Activated B cell treated with CpG ODN at 0.5 μM for 24 hours (primary cell): Measurements from ENCODE around the gene TCERG1L. TPM values are rescaled to one million over a fixed set of nuclear protein-coding genes. Genes with fewer than 3 reads are reported as not detected.

Experiments
- ATAC-seq: fragments of 200-7000 bp; cut with Tn5 transposase; one replicate; pipeline ENCODE4 v1.10.0; 2021; ENCODE audit warnings: low read depth, mild to moderate bottlenecking, moderate library complexity
- CTCF ChIA-PET: fragments of 350-600 bp; sonication (Branson Sonifier 250); formaldehyde crosslinking; loops from one replicate; lab custom pipeline; 2021; ENCODE audit warnings: antibody characterized with exemption; lab: Charles Lee
- POLR2A ChIA-PET: fragments of 350-600 bp; sonication (Branson Sonifier 250); formaldehyde crosslinking; loops from one replicate; lab custom pipeline; 2021; ENCODE audit warnings: antibody characterized with exemption; lab: Charles Lee
- DNase-seq: peaks from one replicate; pipeline ENCODE4 v3.0.0; 2022
- H3K27ac Mint-ChIP-seq: one replicate; pipeline ENCODE4 v1.8.0; 2020; ENCODE audit warnings: mixed read lengths
- H3K27me3 Mint-ChIP-seq: one replicate; pipeline ENCODE4 v1.8.0; 2021; ENCODE audit warnings: mixed read lengths
- H3K36me3 Mint-ChIP-seq: one replicate; pipeline ENCODE4 v1.8.0; 2021; ENCODE audit warnings: low read depth, mixed read lengths
- H3K4me1 Mint-ChIP-seq: one replicate; pipeline ENCODE4 v1.8.0; 2021; ENCODE audit warnings: mixed read lengths
- H3K4me3 Mint-ChIP-seq: one replicate; pipeline ENCODE4 v1.8.0; 2020; ENCODE audit warnings: mild to moderate bottlenecking, mixed read lengths
- H3K9me3 Mint-ChIP-seq: one replicate; pipeline ENCODE4 v1.8.0; 2020; ENCODE audit warnings: mixed read lengths
- CTCF ChIP-seq: fragments of 200-600 bp; IDR thresholded peaks from one replicate; pipeline ENCODE4 v1.8.0; 2022; ENCODE audit warnings: antibody characterized with exemption, mild to moderate bottlenecking
- intact Hi-C: fragments of 100-400 bp; cut with micrococcal nuclease; formaldehyde crosslinking; loops from one replicate; pipeline ENCODE4 v1.15.1; 2024
- total RNA-seq: library from RNA; stranded (reverse); gene quantifications from 2 replicates; pipeline ENCODE4 v1.2.3, GENCODE V29; 2022

The TCERG1L gene
- total RNA-seq, 1 donor from 2014 or later: not detected

- no peak overlapping the region for H3K4me3 Mint-ChIP-seq
- ChIA-PET CTCF (no interaction called here), POLR2A (no interaction called here)
- no peak for DNase-seq
- H3K27me3 Mint-ChIP-seq: no peaks in the 10 kb centered on the region
- TF ChIP-seq CTCF: no peak
- H3K27ac Mint-ChIP-seq: no peak overlapping the region
- no peaks in the 10 kb centered on the region for H3K9me3 Mint-ChIP-seq
- no peaks in the 10 kb centered on the region for H3K4me1 Mint-ChIP-seq
- ATAC-seq: no peak
- intact Hi-C loops: no loop called here
- no peaks in the 10 kb centered on the region for H3K36me3 Mint-ChIP-seq
Measured at GRCh38 chr10:131207584-131208532, 103.7 kb downstream of the TCERG1L start.

- ChIA-PET POLR2A (no interaction called here), CTCF (no interaction called here)
- DNase-seq (no peak), ATAC-seq (no peak)
- Mint-ChIP-seq H3K9me3 (no peaks in the 10 kb centered on the region), H3K4me3 (no peak overlapping the region), H3K27me3 (no peaks in the 10 kb centered on the region), H3K36me3 (no peaks in the 10 kb centered on the region), H3K4me1 (no peaks in the 10 kb centered on the region), H3K27ac (no peak overlapping the region)
- intact Hi-C loops: no loop called here
- no peak for TF ChIP-seq CTCF
Measured at GRCh38 chr10:131207176-131207575, 104.3 kb downstream of the TCERG1L start.

- H3K27ac Mint-ChIP-seq: no peak overlapping the region
Measured at GRCh38 chr10:131206111-131206995, 105.2 kb downstream of the TCERG1L start.

GRCh38 chr10:131205556-131205955 lies 106.0 kb downstream of the TCERG1L start:
- H3K9me3 Mint-ChIP-seq: no peaks in the 10 kb centered on the region
- no peak for TF ChIP-seq CTCF
- DNase-seq (no peak), ATAC-seq (no peak)
- H3K27me3 Mint-ChIP-seq: no peaks in the 10 kb centered on the region
- no peak overlapping the region for H3K27ac Mint-ChIP-seq
- intact Hi-C loops: no loop called here
- ChIA-PET POLR2A (no interaction called here), CTCF (no interaction called here)
- H3K4me3 Mint-ChIP-seq: no peak overlapping the region
- H3K36me3 Mint-ChIP-seq: no peaks in the 10 kb centered on the region
- H3K4me1 Mint-ChIP-seq: no peaks in the 10 kb centered on the region

More at GRCh38 chr10:131206111-131206995, 105.2 kb downstream of the TCERG1L start:
- DNase-seq: no peak
- POLR2A ChIA-PET: no interaction called here
- Mint-ChIP-seq H3K27me3 (no peaks in the 10 kb centered on the region), H3K36me3 (no peaks in the 10 kb centered on the region), H3K4me1 (no peaks in the 10 kb centered on the region), H3K4me3 (no peak overlapping the region), H3K9me3 (no peaks in the 10 kb centered on the region)
- intact Hi-C loops: no loop called here
- no peak for TF ChIP-seq CTCF
- ATAC-seq: no peak
- CTCF ChIA-PET: no interaction called here
